Glomerular endothelial cell (primary cell): ENCODE data around the gene CHN2. TPM values are rescaled to one million over a fixed set of nuclear protein-coding genes. Genes with fewer than 3 reads are reported as not detected.
"Not testable (repeated sequence)": the region's sequence is repeated elsewhere in the genome, so short reads cannot be mapped to it uniquely, and the experiment has no call there.

ENCODE experiments used
- DNase-seq: peaks from one replicate; pipeline ENCODE4 v3.0.0-alpha.2; 2011; ENCODE audit warnings: low read depth, low spot score; ENCODE audit errors: extremely low read depth
- total RNA-seq: library from RNA; depleted of rRNA; stranded (reverse); fragments of >200 nt; gene quantifications from 2 replicates; pipeline ENCODE4 v1.2.3, GENCODE V29; 2015

CHN2 gene
- total RNA-seq, 1 donor from 2014 or later = 6.9 TPM

GRCh38 chr7:29185613-29186012, 9.0 kb upstream of the CHN2 start:
- no peak for DNase-seq

GRCh38 chr7:29189743-29190201, 4.8 kb upstream of the CHN2 start:
- no peak for DNase-seq

- no peak for DNase-seq
Observed at GRCh38 chr7:29190349-29191045, 4.1 kb upstream of the CHN2 start.

- no peak for DNase-seq
Observed at GRCh38 chr7:29192323-29192722, 2.3 kb upstream of the CHN2 start.

- DNase-seq = no peak
Observed at GRCh38 chr7:29192811-29193210, 1.8 kb upstream of the CHN2 start.

- DNase-seq = no peak
Observed at GRCh38 chr7:29193316-29194205, 1.0 kb upstream of the CHN2 start.

- DNase-seq = no peak
Observed at GRCh38 chr7:29194206-29194593, 375 bp upstream of the CHN2 start.

GRCh38 chr7:29196191-29196590, 1.6 kb downstream of the CHN2 start:
- DNase-seq = no peak

GRCh38 chr7:29196971-29197595, 2.5 kb downstream of the CHN2 start:
- no peak for DNase-seq

- no peak for DNase-seq
Observed at GRCh38 chr7:29197916-29198315, 3.3 kb downstream of the CHN2 start.

GRCh38 chr7:29199776-29200175, 5.2 kb downstream of the CHN2 start:
- DNase-seq = no peak

GRCh38 chr7:29202651-29203069, 8.1 kb downstream of the CHN2 start:
- no peak for DNase-seq

GRCh38 chr7:29204491-29205272, 10.1 kb downstream of the CHN2 start:
- no peak for DNase-seq

- no peak for DNase-seq
Observed at GRCh38 chr7:29207162-29207801, 12.7 kb downstream of the CHN2 start.

GRCh38 chr7:29208410-29209250, 14.1 kb downstream of the CHN2 start:
- DNase-seq = no peak

GRCh38 chr7:29209745-29210144, 15.2 kb downstream of the CHN2 start:
- DNase-seq = no peak

- DNase-seq = not testable (repeated sequence)
Observed at GRCh38 chr7:29212736-29213135, 18.2 kb downstream of the CHN2 start.

- no peak for DNase-seq
Observed at GRCh38 chr7:29214056-29214455, 19.5 kb downstream of the CHN2 start.

GRCh38 chr7:29214816-29215215, 20.2 kb downstream of the CHN2 start:
- no peak for DNase-seq
